Stimulated activated naive CD8-positive, alpha-beta T cell treated with anti-CD3 and anti-CD28 coated beads, Interleukin-15, amount 100 ng/mL, for 72 hours (primary cell): ENCODE results near the gene SLC7A11.
"Not testable (repeated sequence)": the region's sequence is repeated elsewhere in the genome, so short reads cannot be mapped to it uniquely, and the experiment has no call there.

Experiments used
- ATAC-seq: fragments of 150-1000 bp; cut with Tn5 transposase; 2 replicates; pipeline ENCODE4 v1.10.0; 2021; ENCODE audit warnings: mild to moderate bottlenecking, moderate library complexity
- DNase-seq, 2 donors: peaks; one replicate each; pipeline ENCODE4 v3.0.0; 2021 to 2022
- H3K27ac Mint-ChIP-seq, 2 donors: one replicate each; pipeline ENCODE4 v1.8.0; 2022; ENCODE audit warnings: mild to moderate bottlenecking in 2 of 2, mixed read lengths in 2 of 2, moderate library complexity in 2 of 2
- H3K27me3 Mint-ChIP-seq: one replicate; pipeline ENCODE4 v1.8.0; 2022; ENCODE audit warnings: mixed read lengths
- H3K4me1 Mint-ChIP-seq: one replicate; pipeline ENCODE4 v1.8.0; 2022; ENCODE audit warnings: mild to moderate bottlenecking, mixed read lengths
- H3K4me3 Mint-ChIP-seq, 2 donors: one replicate each; pipeline ENCODE4 v1.8.0; 2022; ENCODE audit warnings: mild to moderate bottlenecking in 2 of 2, mixed read lengths in 2 of 2, moderate library complexity in 1 of 2
- H3K9me3 Mint-ChIP-seq, 2 donors: one replicate each; pipeline ENCODE4 v1.8.0; 2022; ENCODE audit warnings: mixed read lengths in 2 of 2

Gene SLC7A11

GRCh38 chr4:138255917-138256597 lies 13.9 kb upstream of the SLC7A11 start:
- Mint-ChIP-seq H3K4me3 (no peak overlapping the region), H3K27me3 (peaks cover 8% of the 10 kb centered on the region), H3K9me3 (no peaks in the 10 kb centered on the region), H3K4me1 (no peaks in the 10 kb centered on the region), H3K27ac (no peak overlapping the region)
- no peak for DNase-seq
- no peak for ATAC-seq

GRCh38 chr4:138252551-138252950 lies 10.4 kb upstream of the SLC7A11 start:
- no peak for ATAC-seq
- Mint-ChIP-seq H3K9me3 (no peaks in the 10 kb centered on the region), H3K27ac (no peak overlapping the region), H3K27me3 (peaks cover 8% of the 10 kb centered on the region), H3K4me3 (no peak overlapping the region), H3K4me1 (no peaks in the 10 kb centered on the region)
- no peak for DNase-seq

GRCh38 chr4:138251938-138252337 lies 9.8 kb upstream of the SLC7A11 start:
- ATAC-seq (no peak), DNase-seq (no peak)
- peak overlapping the region in 1 of 2 donors; percentile 21 for H3K27ac Mint-ChIP-seq
- peaks cover 8% of the 10 kb centered on the region for H3K27me3 Mint-ChIP-seq
- H3K9me3 Mint-ChIP-seq: no peaks in the 10 kb centered on the region
- no peak overlapping the region for H3K4me3 Mint-ChIP-seq
- H3K4me1 Mint-ChIP-seq: no peaks in the 10 kb centered on the region

GRCh38 chr4:138249132-138249531 lies 7.0 kb upstream of the SLC7A11 start:
- no peak for DNase-seq

GRCh38 chr4:138248058-138248457 lies 5.9 kb upstream of the SLC7A11 start:
- ATAC-seq: no peak

More at GRCh38 chr4:138249132-138249531, 7.0 kb upstream of the SLC7A11 start:
- no peaks in the 10 kb centered on the region for H3K9me3 Mint-ChIP-seq
- no peak overlapping the region for H3K4me3 Mint-ChIP-seq
- no peaks in the 10 kb centered on the region for H3K4me1 Mint-ChIP-seq
- H3K27ac Mint-ChIP-seq: no peak overlapping the region
- ATAC-seq: no peak
- no peaks in the 10 kb centered on the region for H3K27me3 Mint-ChIP-seq

GRCh38 chr4:138247643-138248042 lies 5.5 kb upstream of the SLC7A11 start:
- ATAC-seq (no peak), DNase-seq (no peak)
- Mint-ChIP-seq H3K4me1 (no peaks in the 10 kb centered on the region), H3K9me3 (no peaks in the 10 kb centered on the region), H3K27ac (no peak overlapping the region), H3K4me3 (no peak overlapping the region), H3K27me3 (no peaks in the 10 kb centered on the region)

More at GRCh38 chr4:138248058-138248457, 5.9 kb upstream of the SLC7A11 start:
- no peaks in the 10 kb centered on the region for H3K27me3 Mint-ChIP-seq
- H3K9me3 Mint-ChIP-seq: no peaks in the 10 kb centered on the region
- H3K4me3 Mint-ChIP-seq: no peak overlapping the region
- H3K4me1 Mint-ChIP-seq: no peaks in the 10 kb centered on the region
- no peak for DNase-seq
- no peak overlapping the region for H3K27ac Mint-ChIP-seq

GRCh38 chr4:138243369-138243768 lies 1.2 kb upstream of the SLC7A11 start:
- Mint-ChIP-seq H3K27me3 (no peaks in the 10 kb centered on the region), H3K27ac (no peak overlapping the region), H3K4me1 (peaks cover 18% of the 10 kb centered on the region), H3K4me3 (no peak overlapping the region), H3K9me3 (no peaks in the 10 kb centered on the region)
- DNase-seq: no peak
- no peak for ATAC-seq

- DNase-seq (no peak), ATAC-seq (no peak)
- H3K27me3 Mint-ChIP-seq: no peaks in the 10 kb centered on the region
- peak overlapping the region; percentile 97 for H3K4me3 Mint-ChIP-seq
- H3K4me1 Mint-ChIP-seq: peaks cover 18% of the 10 kb centered on the region
- no peaks in the 10 kb centered on the region for H3K9me3 Mint-ChIP-seq
- peak overlapping the region; percentile 98 to 99 for H3K27ac Mint-ChIP-seq
Observed at GRCh38 chr4:138242834-138243156, 646 bp upstream of the SLC7A11 start.

- peak; percentile 14 to 18 for DNase-seq
- Mint-ChIP-seq H3K9me3 (no peaks in the 10 kb centered on the region), H3K27ac (peak overlapping the region; percentile 98 to 99), H3K4me3 (peak overlapping the region; percentile 97), H3K4me1 (peaks cover 21% of the 10 kb centered on the region), H3K27me3 (no peaks in the 10 kb centered on the region)
- ATAC-seq: peak; percentile 21
Observed at GRCh38 chr4:138241281-138242075, 671 bp downstream of the SLC7A11 start.

- DNase-seq: no peak
- no peak overlapping the region for H3K27ac Mint-ChIP-seq
- H3K27me3 Mint-ChIP-seq: no peaks in the 10 kb centered on the region
- ATAC-seq: no peak
- no peaks in the 10 kb centered on the region for H3K9me3 Mint-ChIP-seq
- H3K4me1 Mint-ChIP-seq: peaks cover 33% of the 10 kb centered on the region
- peak overlapping the region; percentile 24 to 97 for H3K4me3 Mint-ChIP-seq
Observed at GRCh38 chr4:138239491-138239890, 2.7 kb downstream of the SLC7A11 start.

GRCh38 chr4:138238521-138239292 lies 3.4 kb downstream of the SLC7A11 start:
- DNase-seq (no peak), ATAC-seq (no peak)
- peak overlapping the region in 1 of 2 donors; percentile 27 for H3K27ac Mint-ChIP-seq
- H3K4me3 Mint-ChIP-seq: peak overlapping the region; percentile 21 to 50
- peaks cover 33% of the 10 kb centered on the region for H3K4me1 Mint-ChIP-seq
- H3K27me3 Mint-ChIP-seq: no peaks in the 10 kb centered on the region
- no peaks in the 10 kb centered on the region for H3K9me3 Mint-ChIP-seq

- not testable (repeated sequence) for DNase-seq, H3K9me3 Mint-ChIP-seq, H3K27me3 Mint-ChIP-seq, H3K4me3 Mint-ChIP-seq, H3K27ac Mint-ChIP-seq, ATAC-seq
- H3K4me1 Mint-ChIP-seq: peaks cover 30% of the 10 kb centered on the region
Observed at GRCh38 chr4:138237132-138237531, 5.0 kb downstream of the SLC7A11 start.

GRCh38 chr4:138236037-138236436 lies 6.1 kb downstream of the SLC7A11 start:
- ATAC-seq (no peak), DNase-seq (no peak)
- no peaks in the 10 kb centered on the region for H3K9me3 Mint-ChIP-seq
- H3K27ac Mint-ChIP-seq: no peak overlapping the region
- H3K4me1 Mint-ChIP-seq: peaks cover 21% of the 10 kb centered on the region
- H3K4me3 Mint-ChIP-seq: no peak overlapping the region
- H3K27me3 Mint-ChIP-seq: no peaks in the 10 kb centered on the region

GRCh38 chr4:138235419-138235952 lies 6.7 kb downstream of the SLC7A11 start:
- Mint-ChIP-seq H3K27me3 (no peaks in the 10 kb centered on the region), H3K4me1 (peaks cover 20% of the 10 kb centered on the region), H3K9me3 (no peaks in the 10 kb centered on the region), H3K27ac (no peak overlapping the region), H3K4me3 (no peak overlapping the region)
- peak; percentile 86 for ATAC-seq
- DNase-seq: no peak

- no peaks in the 10 kb centered on the region for H3K9me3 Mint-ChIP-seq
- H3K4me3 Mint-ChIP-seq: no peak overlapping the region
- DNase-seq (no peak), ATAC-seq (no peak)
- peaks cover 15% of the 10 kb centered on the region for H3K4me1 Mint-ChIP-seq
- H3K27ac Mint-ChIP-seq: no peak overlapping the region
- no peaks in the 10 kb centered on the region for H3K27me3 Mint-ChIP-seq
Observed at GRCh38 chr4:138234248-138234647, 7.9 kb downstream of the SLC7A11 start.
